Prostate gland (tissue), 2 donors: ENCODE measurements around the gene KDM4C. TPM values are rescaled to one million over a fixed set of nuclear protein-coding genes. Genes with fewer than 3 reads are reported as not detected.

Experiments used
- DNase-seq: peaks from one replicate; pipeline ENCODE4 v3.0.0-alpha.2; 2019; ENCODE audit warnings: low spot score
- H3K27ac ChIP-seq, 2 donors: fragments of 200-600 bp; sonication (generic); 2 replicates each; pipeline ENCODE4 v1.5.1; 2017 to 2019
- H3K27me3 ChIP-seq: fragments of 200-600 bp; sonication (generic); replicated peaks from 2 replicates; pipeline ENCODE4 v1.5.1; 2019; ENCODE audit not compliant: insufficient read depth
- H3K36me3 ChIP-seq, 2 donors: fragments of 200-600 bp; sonication (generic); 1 replicate in 1 of 2; 2 replicates in 1 of 2; pipeline versions ENCODE4 v1.5.1 to v1.8.1; 2017 to 2019
- H3K4me1 ChIP-seq: fragments of 200-600 bp; sonication (generic); replicated peaks from 2 replicates; pipeline ENCODE4 v1.5.1; 2019
- H3K4me3 ChIP-seq, 2 donors: fragments of 200-600 bp; sonication (generic); 2 replicates each; pipeline ENCODE4 v1.5.1; 2017 to 2019
- H3K9me3 ChIP-seq: fragments of 200-600 bp; sonication (generic); 2 replicates; pipeline ENCODE4 v1.5.1; 2017
- CTCF ChIP-seq, 4 experiments: fragments of 200-600 bp in 2 of 4; fragments of 450-650 bp in 2 of 4; sonication (generic) in 2 of 4; IDR thresholded peaks; 1 replicate in 3 of 4; 2 replicates in 1 of 4; pipeline ENCODE4 v1.5.1; 2016 to 2019; ENCODE audit warnings: antibody characterized with exemption in 4 of 4, mild to moderate bottlenecking in 2 of 4, moderate library complexity in 2 of 4
- POLR2A ChIP-seq: fragments of 450-650 bp; IDR thresholded peaks from one replicate; pipeline ENCODE4 v1.6.1; 2016; ENCODE audit warnings: antibody characterized with exemption, mild to moderate bottlenecking
- POLR2AphosphoS5 ChIP-seq: sonication (generic); formaldehyde crosslinking; IDR thresholded peaks from one replicate; pipeline ENCODE4 v1.6.1; 2017; ENCODE audit warnings: antibody characterized with exemption
- WGBS: methylation state at CpG from one replicate; pipeline ENCODE4 v1.1.5; 2018; 5-methylcytosine and 5-hydroxymethylcytosine counted together
- intact Hi-C: fragments of 100-400 bp; cut with DNase I; formaldehyde crosslinking; loops from one replicate; pipeline ENCODE4 v1.14.2; 2022
- total RNA-seq, 2 donors: library from RNA; depleted of rRNA; stranded (reverse); fragments of >200 nt; gene quantifications; one replicate each; pipeline ENCODE4 v1.1.0, GENCODE V29; 2016

The KDM4C gene
- total RNA-seq, 2 donors from 2014 or later, result 18.1 to 27.7 TPM

- H3K27ac ChIP-seq, result no peak overlapping the region
- H3K4me3 ChIP-seq, result no peak overlapping the region
- TF ChIP-seq POLR2AphosphoS5, result no peak
- no peak for TF ChIP-seq POLR2A
- no peak for TF ChIP-seq CTCF (IDR thresholded peaks at IDR 0.05)
- intact Hi-C loops, result no loop called here
- H3K36me3 ChIP-seq, result no peaks in the 10 kb centered on the region
- DNase-seq, result no peak
- no peaks in the 10 kb centered on the region for H3K9me3 ChIP-seq
- WGBS, result 73% methylated on average over 4 of the region's 4 CpGs
- H3K4me1 ChIP-seq, result no peaks in the 10 kb centered on the region
- no peaks in the 10 kb centered on the region for H3K27me3 ChIP-seq
Measured at GRCh38 chr9:6941501-6941900, 183.7 kb downstream of the KDM4C start.

- TF ChIP-seq POLR2A (no peak), CTCF (IDR thresholded peaks at IDR 0.05) (no peak), POLR2AphosphoS5 (no peak)
- Histone ChIP-seq H3K9me3 (no peaks in the 10 kb centered on the region), H3K27me3 (no peaks in the 10 kb centered on the region), H3K4me1 (no peaks in the 10 kb centered on the region), H3K36me3 (no peaks in the 10 kb centered on the region), H3K27ac (no peak overlapping the region), H3K4me3 (no peak overlapping the region)
- WGBS, result 94% methylated on average over 4 of the region's 4 CpGs
- intact Hi-C loops, result no loop called here
- DNase-seq, result no peak
Measured at GRCh38 chr9:6942406-6942805, 184.6 kb downstream of the KDM4C start.

- 81% methylated on average over 6 of the region's 6 CpGs for WGBS
- DNase-seq, result no peak
Measured at GRCh38 chr9:6943293-6943692, 185.5 kb downstream of the KDM4C start.

GRCh38 chr9:6944093-6944551 lies 186.3 kb downstream of the KDM4C start:
- TF ChIP-seq CTCF (IDR thresholded peaks at IDR 0.05), result peak in 2 of 4 experiments; percentile 13 to 25
- TF ChIP-seq POLR2A, result no peak
- intact Hi-C loops, result no loop called here
- H3K9me3 ChIP-seq, result no peaks in the 10 kb centered on the region
- no peaks in the 10 kb centered on the region for H3K4me1 ChIP-seq
- 61% methylated on average over 1 of the region's 1 CpG for WGBS
- no peak overlapping the region for H3K4me3 ChIP-seq
- H3K36me3 ChIP-seq, result no peaks in the 10 kb centered on the region
- H3K27ac ChIP-seq, result no peak overlapping the region
- H3K27me3 ChIP-seq, result no peaks in the 10 kb centered on the region
- no peak for DNase-seq

More at GRCh38 chr9:6943293-6943692, 185.5 kb downstream of the KDM4C start:
- Histone ChIP-seq H3K27me3 (no peaks in the 10 kb centered on the region), H3K4me1 (no peaks in the 10 kb centered on the region), H3K9me3 (no peaks in the 10 kb centered on the region), H3K4me3 (no peak overlapping the region), H3K36me3 (no peaks in the 10 kb centered on the region), H3K27ac (no peak overlapping the region)
- TF ChIP-seq POLR2A (no peak), POLR2AphosphoS5 (no peak), CTCF (IDR thresholded peaks at IDR 0.05) (no peak)
- intact Hi-C loops, result no loop called here

- no peak overlapping the region for H3K4me3 ChIP-seq
- intact Hi-C loops, result no loop called here
- WGBS, result 76% methylated on average over 4 of the region's 4 CpGs
- H3K9me3 ChIP-seq, result no peaks in the 10 kb centered on the region
- no peaks in the 10 kb centered on the region for H3K27me3 ChIP-seq
- no peak for DNase-seq
- TF ChIP-seq CTCF (IDR thresholded peaks at IDR 0.05) (no peak), POLR2AphosphoS5 (no peak), POLR2A (no peak)
- no peak overlapping the region for H3K27ac ChIP-seq
- H3K4me1 ChIP-seq, result no peaks in the 10 kb centered on the region
- H3K36me3 ChIP-seq, result no peaks in the 10 kb centered on the region
Measured at GRCh38 chr9:6944896-6945295, 187.1 kb downstream of the KDM4C start.
